OCI-LY7 (cell line): ENCODE results near the gene DNAH14. TPM values are rescaled to one million over a fixed set of nuclear protein-coding genes. Genes with fewer than 3 reads are reported as not detected.
"Not testable (repeated sequence)": the region's sequence is repeated elsewhere in the genome, so short reads cannot be mapped to it uniquely, and the experiment has no call there.

Source experiments
- BruUV-seq: library from RNA; stranded (reverse); fragments of 400-500 nt; replicated peaks from 2 replicates; lab custom pipeline; 2021; lab: Mats Ljungman, UMichigan
- CTCF ChIA-PET: fragments of 300-600 bp; sonication (Branson Sonifier 250); formaldehyde crosslinking; loops from one replicate; lab custom pipeline; 2022; ENCODE audit warnings: antibody characterized with exemption; ENCODE audit not compliant: unreplicated experiment; lab: Charles Lee
- POLR2A ChIA-PET: fragments of 300-600 bp; sonication (Branson Sonifier 250); formaldehyde crosslinking; loops from one replicate; lab custom pipeline; 2022; ENCODE audit warnings: antibody characterized with exemption; lab: Charles Lee
- DNase-seq: peaks from one replicate; pipeline ENCODE4 v3.0.0-alpha.2; 2015; ENCODE audit warnings: low spot score
- H2AFZ ChIP-seq: fragments of 200-600 bp; sonication (generic), shearing (Covaris generic); 2 replicates; pipeline ENCODE4 v1.6.1; 2014; ENCODE audit warnings: mild to moderate bottlenecking, antibody characterized with exemption, low read length, moderate library complexity
- H3K27ac ChIP-seq: fragments of 200-600 bp; sonication (generic); 2 replicates; pipeline ENCODE4 v1.5.1; 2014; ENCODE audit warnings: mixed run types, low read depth, mild to moderate bottlenecking, moderate library complexity, low read length, inconsistent platforms; ENCODE audit not compliant: poor library complexity, severe bottlenecking
- H3K36me3 ChIP-seq: fragments of 200-600 bp; sonication (generic); 2 replicates; pipeline ENCODE4 v1.6.1; 2014; ENCODE audit warnings: mild to moderate bottlenecking, antibody characterized with exemption, low read length, moderate library complexity, mixed read lengths; ENCODE audit not compliant: insufficient read depth
- H3K4me1 ChIP-seq: fragments of 200-600 bp; sonication (generic); 2 replicates; pipeline ENCODE4 v1.5.1; 2014; ENCODE audit warnings: mild to moderate bottlenecking, low read length; ENCODE audit not compliant: insufficient read depth, poor library complexity, severe bottlenecking
- H3K4me2 ChIP-seq: fragments of 200-600 bp; sonication (generic); 2 replicates; pipeline ENCODE4 v1.6.1; 2014; ENCODE audit warnings: mild to moderate bottlenecking, low read length
- H3K4me3 ChIP-seq: fragments of 200-600 bp; sonication (generic); 2 replicates; pipeline ENCODE4 v1.5.1; 2014; ENCODE audit warnings: mild to moderate bottlenecking, low read depth, low read length; ENCODE audit not compliant: poor library complexity, severe bottlenecking
- H3K79me2 ChIP-seq: fragments of 200-600 bp; sonication (generic); 2 replicates; pipeline ENCODE4 v1.6.1; 2016; ENCODE audit warnings: low read depth, mild to moderate bottlenecking, low read length, moderate library complexity, mixed read lengths; ENCODE audit not compliant: insufficient read depth
- H3K9me2 ChIP-seq: fragments of 200-600 bp; sonication (generic); 2 replicates; pipeline ENCODE4 v1.6.1; 2016; ENCODE audit warnings: mild to moderate bottlenecking, low read length, mixed read lengths; ENCODE audit not compliant: insufficient read depth
- H3K9me3 ChIP-seq: fragments of 200-600 bp; sonication (generic); 2 replicates; pipeline ENCODE4 v1.6.1; 2014; ENCODE audit warnings: mild to moderate bottlenecking, mixed run types, low read length, mixed read lengths
- H4K20me1 ChIP-seq: fragments of 200-600 bp; sonication (generic); 2 replicates; pipeline ENCODE4 v1.6.1; 2014; ENCODE audit warnings: mild to moderate bottlenecking, antibody characterized with exemption, low read length, moderate library complexity, mixed read lengths; ENCODE audit not compliant: insufficient read depth
- EZH2phosphoT487 ChIP-seq: fragments of 200-600 bp; sonication (generic); IDR thresholded peaks from 2 replicates; pipeline ENCODE4 v1.6.1; 2018; ENCODE audit warnings: low read depth, borderline replicate concordance, mild to moderate bottlenecking, mixed run types, antibody characterized with exemption, low read length, moderate library complexity, mixed read lengths
- intact Hi-C: fragments of 100-400 bp; cut with micrococcal nuclease; formaldehyde crosslinking; loops from one replicate; pipeline ENCODE4 v1.10.0; 2022; ENCODE audit not compliant: unreplicated experiment
- total RNA-seq, 2 experiments: library from RNA; depleted of rRNA in 1 of 2; stranded (reverse); fragments of >200 nt in 1 of 2; shearing (Covaris generic) in 1 of 2; gene quantifications; 2 replicates each; pipeline ENCODE4 v1.2.3, GENCODE V29; 2014 to 2022
- TF ChIP-seq, protein P1 (sequence below): fragments of 200-600 bp; sonication (generic); conservative IDR thresholded peaks from 2 replicates; pipeline ENCODE4 v1.5.1; 2014; ENCODE audit warnings: mild to moderate bottlenecking, antibody characterized with exemption, low read length, moderate library complexity, mixed read lengths

The DNAH14 gene
- total RNA-seq, 2 experiments from 2014 or later = not detected

DNA sequence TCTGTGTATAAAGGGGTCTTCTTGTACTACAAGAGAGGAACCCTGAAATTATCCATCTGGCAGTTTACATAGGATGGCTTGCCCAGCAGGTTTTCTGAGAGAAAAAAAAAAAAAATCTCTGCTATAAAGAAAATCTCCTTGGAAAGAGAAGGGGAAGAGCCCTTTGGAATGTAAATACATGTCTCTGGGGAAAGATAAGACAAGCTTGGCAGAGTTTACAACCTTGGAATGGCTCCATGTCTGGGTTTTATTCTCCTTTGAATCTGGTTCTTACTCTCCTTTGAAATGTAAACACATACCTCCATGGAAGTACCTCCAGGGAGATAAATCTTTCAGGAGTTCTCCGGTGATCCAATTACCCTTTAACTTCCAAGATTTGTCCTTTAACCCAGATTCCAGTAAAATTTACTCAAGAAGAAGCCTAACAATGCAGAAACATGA, 45.1 kb upstream of the DNAH14 start:
- H2AFZ ChIP-seq = no peak overlapping the region
- no TSS peak for BruUV-seq
- no peaks in the 10 kb centered on the region for H3K36me3 ChIP-seq
- no peaks in the 10 kb centered on the region for H3K4me1 ChIP-seq
- POLR2A ChIA-PET = interaction anchor here (0.7 kb wide), 1 partner anchor 225 kb away, joined by 4 read pairs; no protein-coding TSS in a partner anchor
- no peak for DNase-seq
- H3K9me2 ChIP-seq = no peaks in the 10 kb centered on the region
- no peak overlapping the region for H3K4me3 ChIP-seq
- no peak overlapping the region for H3K4me2 ChIP-seq
- H3K79me2 ChIP-seq = no peaks in the 10 kb centered on the region
- TF ChIP-seq, protein P1, sequence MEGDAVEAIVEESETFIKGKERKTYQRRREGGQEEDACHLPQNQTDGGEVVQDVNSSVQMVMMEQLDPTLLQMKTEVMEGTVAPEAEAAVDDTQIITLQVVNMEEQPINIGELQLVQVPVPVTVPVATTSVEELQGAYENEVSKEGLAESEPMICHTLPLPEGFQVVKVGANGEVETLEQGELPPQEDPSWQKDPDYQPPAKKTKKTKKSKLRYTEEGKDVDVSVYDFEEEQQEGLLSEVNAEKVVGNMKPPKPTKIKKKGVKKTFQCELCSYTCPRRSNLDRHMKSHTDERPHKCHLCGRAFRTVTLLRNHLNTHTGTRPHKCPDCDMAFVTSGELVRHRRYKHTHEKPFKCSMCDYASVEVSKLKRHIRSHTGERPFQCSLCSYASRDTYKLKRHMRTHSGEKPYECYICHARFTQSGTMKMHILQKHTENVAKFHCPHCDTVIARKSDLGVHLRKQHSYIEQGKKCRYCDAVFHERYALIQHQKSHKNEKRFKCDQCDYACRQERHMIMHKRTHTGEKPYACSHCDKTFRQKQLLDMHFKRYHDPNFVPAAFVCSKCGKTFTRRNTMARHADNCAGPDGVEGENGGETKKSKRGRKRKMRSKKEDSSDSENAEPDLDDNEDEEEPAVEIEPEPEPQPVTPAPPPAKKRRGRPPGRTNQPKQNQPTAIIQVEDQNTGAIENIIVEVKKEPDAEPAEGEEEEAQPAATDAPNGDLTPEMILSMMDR = no peak
- TF ChIP-seq EZH2phosphoT487 = no peak
- H3K27ac ChIP-seq = no peak overlapping the region
- intact Hi-C loops = no loop called here
- H4K20me1 ChIP-seq = no peaks in the 10 kb centered on the region
- no peaks in the 10 kb centered on the region for H3K9me3 ChIP-seq
- CTCF ChIA-PET = no interaction called here

DNA sequence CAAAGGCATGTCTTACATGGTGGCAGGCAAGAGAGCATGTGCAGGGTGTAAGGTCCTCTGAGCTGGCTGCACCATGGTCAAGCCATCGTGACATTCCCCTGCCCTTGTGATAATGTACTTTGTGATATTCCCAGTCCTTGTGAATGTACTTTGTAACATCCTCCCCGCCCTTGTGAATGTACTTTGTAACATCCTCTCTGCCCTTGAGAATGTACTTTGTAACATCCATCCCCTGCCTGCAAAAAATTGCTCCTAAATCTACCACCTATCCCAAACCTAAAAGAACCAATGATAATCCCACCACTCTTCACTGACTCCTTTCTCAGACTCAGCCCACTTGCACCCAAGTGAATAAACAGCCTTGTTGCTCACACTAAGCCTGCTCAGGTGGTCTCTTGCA, 44.1 kb upstream of the DNAH14 start:
- intact Hi-C loops, H3K4me3 ChIP-seq, DNase-seq, H3K4me2 ChIP-seq, H3K79me2 ChIP-seq, H3K9me3 ChIP-seq, H3K27ac ChIP-seq, H4K20me1 ChIP-seq, H2AFZ ChIP-seq, CTCF ChIA-PET, POLR2A ChIA-PET, H3K9me2 ChIP-seq, H3K36me3 ChIP-seq, BruUV-seq, H3K4me1 ChIP-seq: not testable (repeated sequence)

DNA sequence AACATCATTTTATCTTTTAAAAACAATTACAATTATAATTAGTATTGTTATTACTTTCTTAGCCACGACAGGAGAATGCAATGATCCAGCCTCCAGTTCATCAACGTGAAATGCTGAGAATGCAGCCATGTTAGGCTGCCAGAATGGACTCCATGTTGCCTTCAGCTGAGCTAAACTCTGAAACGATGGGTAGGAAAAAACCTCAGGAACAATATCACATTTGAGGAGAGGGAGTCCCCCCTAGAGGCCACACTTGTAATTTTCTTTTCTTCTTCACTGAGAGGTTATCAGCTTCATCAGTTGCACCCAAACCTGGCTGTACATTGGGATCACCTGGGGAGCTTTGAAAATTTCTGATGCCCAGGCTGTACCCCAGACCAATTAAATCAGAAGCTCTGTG, 34.6 kb upstream of the DNAH14 start:
- Histone ChIP-seq H3K27ac (no peak overlapping the region), H4K20me1 (no peaks in the 10 kb centered on the region), H2AFZ (no peak overlapping the region), H3K9me2 (no peaks in the 10 kb centered on the region), H3K36me3 (no peaks in the 10 kb centered on the region), H3K4me3 (no peak overlapping the region), H3K4me2 (no peak overlapping the region), H3K79me2 (no peaks in the 10 kb centered on the region), H3K9me3 (no peaks in the 10 kb centered on the region), H3K4me1 (no peaks in the 10 kb centered on the region)
- TF ChIP-seq EZH2phosphoT487 = no peak
- TF ChIP-seq, protein P1 = peak; percentile 65
- intact Hi-C loops = no loop called here
- ChIA-PET POLR2A (interaction anchor here (0.6 to 1.1 kb wide), 5 partner anchors 13 to 591 kb away, joined by 3 to 4 read pairs (median 3); no protein-coding TSS in a partner anchor), CTCF (interaction anchor here (0.5 to 1.1 kb wide), 3 partner anchors 18 to 251 kb away, joined by 3 read pairs; no protein-coding TSS in a partner anchor)
- BruUV-seq = no TSS peak
- DNase-seq = peak; percentile 15
